ENCODE results near the gene NLGN1.

The NLGN1 gene

GRCh38 chr3:173770796-173771573 is 373.4 kb downstream of the NLGN1 start:
- Mint-ChIP-seq H3K9me3 (peaks cover 5% of the 10 kb centered on the region), H3K27ac (no peak overlapping the region), H3K4me1 (ENCODE audit: low read depth) (no peaks in the 10 kb centered on the region), H3K36me3 (ENCODE audit: low read depth) (no peaks in the 10 kb centered on the region), H3K27me3 (ENCODE audit: low read depth) (no peaks in the 10 kb centered on the region), H3K4me3 (no peak overlapping the region)
- no peak for DNase-seq (ENCODE audit: low spot score)

GRCh38 chr3:173773800-173774199 is 376.3 kb downstream of the NLGN1 start:
- DNase-seq (ENCODE audit: low spot score) = no peak
- Mint-ChIP-seq H3K4me3 (no peak overlapping the region), H3K27ac (no peak overlapping the region), H3K36me3 (ENCODE audit: low read depth) (no peaks in the 10 kb centered on the region), H3K9me3 (no peaks in the 10 kb centered on the region), H3K4me1 (ENCODE audit: low read depth) (no peaks in the 10 kb centered on the region), H3K27me3 (ENCODE audit: low read depth) (no peaks in the 10 kb centered on the region)

GRCh38 chr3:173774294-173774693 is 376.8 kb downstream of the NLGN1 start:
- Mint-ChIP-seq H3K36me3 (ENCODE audit: low read depth) (no peaks in the 10 kb centered on the region), H3K27me3 (ENCODE audit: low read depth) (no peaks in the 10 kb centered on the region), H3K4me1 (ENCODE audit: low read depth) (no peaks in the 10 kb centered on the region), H3K9me3 (no peaks in the 10 kb centered on the region), H3K4me3 (no peak overlapping the region), H3K27ac (no peak overlapping the region)
- DNase-seq (ENCODE audit: low spot score) = no peak

GRCh38 chr3:173778251-173778650 is 380.7 kb downstream of the NLGN1 start:
- H3K9me3 Mint-ChIP-seq = no peaks in the 10 kb centered on the region
- H3K27me3 Mint-ChIP-seq (ENCODE audit: low read depth) = no peaks in the 10 kb centered on the region
- no peaks in the 10 kb centered on the region for H3K4me1 Mint-ChIP-seq (ENCODE audit: low read depth)
- DNase-seq (ENCODE audit: low spot score) = no peak
- no peaks in the 10 kb centered on the region for H3K36me3 Mint-ChIP-seq (ENCODE audit: low read depth)
- no peak overlapping the region for H3K4me3 Mint-ChIP-seq
- no peak overlapping the region for H3K27ac Mint-ChIP-seq

GRCh38 chr3:173780067-173780466 is 382.5 kb downstream of the NLGN1 start:
- Mint-ChIP-seq H3K4me3 (no peak overlapping the region), H3K9me3 (no peaks in the 10 kb centered on the region), H3K36me3 (ENCODE audit: low read depth) (no peaks in the 10 kb centered on the region), H3K4me1 (ENCODE audit: low read depth) (no peaks in the 10 kb centered on the region), H3K27me3 (ENCODE audit: low read depth) (no peaks in the 10 kb centered on the region), H3K27ac (no peak overlapping the region)
- no peak for DNase-seq (ENCODE audit: low spot score)

- no peak for DNase-seq (ENCODE audit: low spot score)
- Mint-ChIP-seq H3K4me3 (no peak overlapping the region), H3K36me3 (ENCODE audit: low read depth) (no peaks in the 10 kb centered on the region), H3K4me1 (ENCODE audit: low read depth) (no peaks in the 10 kb centered on the region), H3K27ac (no peak overlapping the region), H3K9me3 (no peaks in the 10 kb centered on the region), H3K27me3 (ENCODE audit: low read depth) (no peaks in the 10 kb centered on the region)
Observed at GRCh38 chr3:173785004-173785403, 387.5 kb downstream of the NLGN1 start.

- Mint-ChIP-seq H3K4me1 (ENCODE audit: low read depth) (no peaks in the 10 kb centered on the region), H3K36me3 (ENCODE audit: low read depth) (no peaks in the 10 kb centered on the region), H3K4me3 (no peak overlapping the region), H3K27ac (no peak overlapping the region), H3K9me3 (no peaks in the 10 kb centered on the region), H3K27me3 (ENCODE audit: low read depth) (no peaks in the 10 kb centered on the region)
- no peak for DNase-seq (ENCODE audit: low spot score)
Observed at GRCh38 chr3:173789530-173790162, 392.1 kb downstream of the NLGN1 start.

GRCh38 chr3:173793963-173794362 is 396.4 kb downstream of the NLGN1 start:
- H3K4me3 Mint-ChIP-seq = no peak overlapping the region
- no peak overlapping the region for H3K27ac Mint-ChIP-seq
- DNase-seq (ENCODE audit: low spot score) = no peak
- no peaks in the 10 kb centered on the region for H3K4me1 Mint-ChIP-seq (ENCODE audit: low read depth)
- H3K36me3 Mint-ChIP-seq (ENCODE audit: low read depth) = no peaks in the 10 kb centered on the region
- no peaks in the 10 kb centered on the region for H3K27me3 Mint-ChIP-seq (ENCODE audit: low read depth)
- no peaks in the 10 kb centered on the region for H3K9me3 Mint-ChIP-seq

- H3K9me3 Mint-ChIP-seq = no peaks in the 10 kb centered on the region
- no peak overlapping the region for H3K27ac Mint-ChIP-seq
- no peaks in the 10 kb centered on the region for H3K27me3 Mint-ChIP-seq (ENCODE audit: low read depth)
- no peaks in the 10 kb centered on the region for H3K36me3 Mint-ChIP-seq (ENCODE audit: low read depth)
- no peaks in the 10 kb centered on the region for H3K4me1 Mint-ChIP-seq (ENCODE audit: low read depth)
- no peak for DNase-seq (ENCODE audit: low spot score)
- no peak overlapping the region for H3K4me3 Mint-ChIP-seq
Observed at GRCh38 chr3:173796405-173796804, 398.9 kb downstream of the NLGN1 start.

- H3K4me1 Mint-ChIP-seq (ENCODE audit: low read depth) = no peaks in the 10 kb centered on the region
- H3K27ac Mint-ChIP-seq = no peak overlapping the region
- H3K36me3 Mint-ChIP-seq (ENCODE audit: low read depth) = no peaks in the 10 kb centered on the region
- no peaks in the 10 kb centered on the region for H3K9me3 Mint-ChIP-seq
- no peak for DNase-seq (ENCODE audit: low spot score)
- H3K4me3 Mint-ChIP-seq = no peak overlapping the region
- no peaks in the 10 kb centered on the region for H3K27me3 Mint-ChIP-seq (ENCODE audit: low read depth)
Observed at GRCh38 chr3:173796890-173797289, 399.3 kb downstream of the NLGN1 start.

GRCh38 chr3:173799060-173799816 is 401.7 kb downstream of the NLGN1 start:
- no peaks in the 10 kb centered on the region for H3K4me1 Mint-ChIP-seq (ENCODE audit: low read depth)
- H3K4me3 Mint-ChIP-seq = no peak overlapping the region
- H3K27ac Mint-ChIP-seq = no peak overlapping the region
- no peaks in the 10 kb centered on the region for H3K9me3 Mint-ChIP-seq
- DNase-seq (ENCODE audit: low spot score) = no peak
- no peaks in the 10 kb centered on the region for H3K36me3 Mint-ChIP-seq (ENCODE audit: low read depth)
- H3K27me3 Mint-ChIP-seq (ENCODE audit: low read depth) = no peaks in the 10 kb centered on the region

GRCh38 chr3:173800154-173800553 is 402.6 kb downstream of the NLGN1 start:
- Mint-ChIP-seq H3K36me3 (ENCODE audit: low read depth) (no peaks in the 10 kb centered on the region), H3K27ac (no peak overlapping the region), H3K4me3 (no peak overlapping the region), H3K27me3 (ENCODE audit: low read depth) (no peaks in the 10 kb centered on the region), H3K9me3 (no peaks in the 10 kb centered on the region), H3K4me1 (ENCODE audit: low read depth) (no peaks in the 10 kb centered on the region)
- no peak for DNase-seq (ENCODE audit: low spot score)

GRCh38 chr3:173814809-173815208 is 417.3 kb downstream of the NLGN1 start:
- Mint-ChIP-seq H3K27me3 (ENCODE audit: low read depth) (no peaks in the 10 kb centered on the region), H3K4me3 (no peak overlapping the region)

GRCh38 chr3:173819368-173819767 is 421.8 kb downstream of the NLGN1 start:
- no peak for DNase-seq (ENCODE audit: low spot score)
- H3K27me3 Mint-ChIP-seq (ENCODE audit: low read depth) = no peaks in the 10 kb centered on the region
- H3K36me3 Mint-ChIP-seq (ENCODE audit: low read depth) = no peaks in the 10 kb centered on the region
- H3K9me3 Mint-ChIP-seq = peaks cover 5% of the 10 kb centered on the region
- no peak overlapping the region for H3K4me3 Mint-ChIP-seq
- no peaks in the 10 kb centered on the region for H3K4me1 Mint-ChIP-seq (ENCODE audit: low read depth)
- no peak overlapping the region for H3K27ac Mint-ChIP-seq

More at GRCh38 chr3:173814809-173815208, 417.3 kb downstream of the NLGN1 start:
- Mint-ChIP-seq H3K4me1 (ENCODE audit: low read depth) (no peaks in the 10 kb centered on the region), H3K27ac (no peak overlapping the region), H3K9me3 (peaks cover 5% of the 10 kb centered on the region), H3K36me3 (ENCODE audit: low read depth) (no peaks in the 10 kb centered on the region)
- DNase-seq (ENCODE audit: low spot score) = no peak

All from T-helper 2 cell treated with Interferon-gamma antibody and Interleukin-4, amounts not matched to agents 5 μg/mL and 100 μg/mL, for 36 hours (primary cell).